HG02870 (cell line): ENCODE results near the gene NOSIP.

Experiments
- ATAC-seq: cut with Tn5 transposase; IDR thresholded peaks from one replicate; pipeline ENCODE4 v1.9.1; 2021; ENCODE audit warnings: mild to moderate bottlenecking, moderate library complexity; ENCODE audit not compliant: unreplicated experiment

Gene NOSIP

DNA sequence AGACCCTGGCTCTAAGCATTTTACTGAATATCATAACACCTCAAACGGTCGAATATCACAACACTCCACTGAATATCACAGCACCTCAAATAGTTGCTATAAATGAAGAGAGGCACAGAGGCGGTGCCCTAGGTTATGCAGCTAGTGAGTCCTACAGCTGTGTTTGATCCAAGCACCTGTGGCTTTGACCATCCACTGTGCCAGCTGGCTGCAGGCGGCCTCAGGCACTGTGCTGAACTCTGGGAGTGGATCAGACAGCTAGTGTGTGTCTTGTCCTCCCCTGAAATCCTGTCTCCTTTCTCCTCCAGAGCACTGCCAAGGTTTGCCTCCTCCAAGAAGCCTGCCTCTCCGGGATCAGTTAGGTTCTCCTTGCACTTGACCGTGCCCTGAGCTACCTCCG, 7.3 kb downstream of the NOSIP start:
- no peak for ATAC-seq

DNA sequence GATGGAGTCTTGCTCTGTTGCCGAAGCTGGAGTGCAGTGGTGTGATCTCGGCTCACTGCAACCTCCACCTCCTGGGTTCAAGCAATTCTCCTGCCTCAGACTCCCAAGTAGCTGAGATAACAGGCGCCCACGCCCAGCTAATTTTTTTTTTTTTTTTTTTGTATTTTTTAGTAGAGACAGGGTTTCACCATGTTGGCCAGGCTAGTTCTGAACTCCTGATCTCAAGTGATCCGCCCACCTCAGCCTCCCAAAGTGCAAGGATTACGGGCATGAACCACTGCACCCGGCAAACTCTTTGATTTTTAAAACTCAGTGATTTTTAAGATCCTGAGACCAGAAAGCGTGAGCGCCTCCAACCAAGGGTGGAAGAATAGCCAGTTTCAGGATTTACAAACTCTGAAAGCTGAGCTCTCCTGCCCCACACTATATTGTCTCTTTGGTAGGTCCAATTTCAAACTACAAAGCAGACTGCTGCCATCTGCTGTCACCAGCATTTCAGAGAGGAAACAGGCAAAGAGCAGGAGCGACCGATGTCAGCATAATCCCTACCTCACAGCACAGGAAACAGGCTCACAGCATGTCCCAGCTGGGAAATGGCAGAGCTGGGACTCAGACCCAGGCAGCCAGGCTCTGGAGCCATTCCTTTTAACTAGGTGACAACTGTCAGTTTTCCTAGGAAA, 9.2 kb downstream of the NOSIP start:
- ATAC-seq = no peak

DNA sequence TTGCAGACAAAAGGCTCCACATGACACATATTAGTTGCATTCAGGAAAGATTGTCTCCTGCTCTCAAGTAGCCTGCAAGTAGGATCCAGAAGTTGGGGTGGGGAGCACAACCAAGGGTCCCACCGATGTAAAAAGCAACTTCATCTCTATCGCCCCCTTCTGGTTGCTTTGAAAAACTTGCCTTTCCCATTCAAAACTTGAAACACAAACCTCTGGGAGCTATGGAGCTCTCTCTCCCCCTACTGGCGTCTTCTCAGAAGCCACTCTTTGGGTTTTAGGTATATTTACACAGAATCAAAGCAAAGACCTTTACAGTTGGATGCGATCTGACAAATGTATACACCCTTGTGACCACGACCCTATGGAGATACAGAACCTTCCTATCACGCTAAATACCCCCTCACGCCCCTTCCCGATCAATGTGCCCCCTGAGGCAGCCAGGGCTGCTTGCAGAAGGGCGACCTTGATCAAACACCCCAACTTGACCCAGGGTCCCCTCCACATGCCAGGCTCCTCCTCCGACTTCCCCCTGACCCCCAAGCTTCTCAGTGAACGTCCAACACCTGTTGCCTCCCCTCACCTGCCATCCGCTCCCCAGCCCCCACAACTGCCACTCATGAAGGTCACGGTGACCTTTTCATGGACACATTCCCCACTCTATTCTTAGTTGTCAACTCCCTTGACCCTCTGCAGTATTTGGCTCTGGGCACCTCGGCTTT, 10.1 kb downstream of the NOSIP start:
- ATAC-seq = no peak

DNA sequence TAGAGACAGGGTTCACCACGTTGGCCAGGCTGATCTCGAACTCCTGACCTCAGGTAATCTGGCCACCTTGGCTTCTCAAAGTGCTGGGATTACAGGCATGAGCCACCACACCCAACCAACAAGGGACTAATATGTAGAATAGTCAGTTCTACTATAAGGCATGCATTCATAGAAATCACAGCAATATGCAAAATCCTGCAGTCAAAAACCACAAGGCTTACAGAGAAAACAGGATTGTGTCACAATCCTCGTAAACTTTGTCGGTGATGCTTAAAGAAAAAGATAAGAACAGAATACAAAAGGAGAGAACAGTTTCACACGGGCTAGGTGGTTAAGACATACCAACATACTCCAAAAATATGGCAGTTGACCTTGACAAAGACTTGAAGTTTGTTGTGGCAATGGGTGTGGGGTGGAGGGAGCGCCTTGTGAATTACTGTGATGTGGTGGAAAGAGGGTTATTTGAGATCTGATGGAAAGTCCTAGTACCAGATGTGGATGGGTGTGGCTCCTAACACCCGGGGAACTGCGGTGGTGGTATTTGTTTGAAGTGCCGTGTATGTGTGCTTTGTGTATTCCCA, 12.4 kb downstream of the NOSIP start:
- no peak for ATAC-seq

DNA sequence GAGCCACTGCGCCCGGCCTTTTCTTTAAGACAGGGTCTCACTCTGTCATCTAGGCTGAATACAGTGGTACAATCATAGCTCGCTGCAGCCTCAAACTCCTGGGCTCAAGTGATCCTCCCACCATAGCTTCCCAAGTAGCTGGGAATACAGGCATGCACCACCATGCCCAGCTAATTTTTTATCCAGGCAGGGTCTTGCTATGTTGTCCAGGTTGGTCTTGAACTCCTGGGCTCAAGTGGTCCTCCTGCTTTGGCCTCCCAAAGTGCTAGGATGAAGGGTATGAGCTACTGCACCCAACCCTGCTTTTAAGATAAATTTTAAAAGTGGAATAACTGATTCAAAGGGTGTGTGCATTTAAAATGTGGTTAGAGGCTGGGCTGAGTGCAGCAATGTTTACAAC, 14.1 kb downstream of the NOSIP start:
- ATAC-seq = no peak

DNA sequence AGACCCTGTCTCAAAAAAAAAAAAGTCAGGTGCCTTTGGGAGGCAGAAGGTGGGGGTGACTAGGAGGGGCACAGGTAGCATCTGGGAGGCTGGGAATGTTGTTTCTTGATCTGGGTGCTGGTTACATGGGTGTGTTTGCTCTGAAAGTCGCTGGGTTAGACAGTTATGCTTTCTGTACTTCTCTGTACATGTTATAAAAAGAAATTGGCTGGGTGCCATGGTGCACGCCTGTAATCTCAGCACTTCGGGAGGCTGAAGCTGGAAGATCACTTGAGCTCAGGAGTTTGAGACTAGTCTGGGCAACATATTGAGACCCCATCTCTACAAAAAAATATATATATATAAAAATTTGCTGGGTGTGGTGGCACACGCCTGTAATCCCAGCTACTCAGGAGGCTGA, 15.1 kb downstream of the NOSIP start:
- ATAC-seq = no peak

DNA sequence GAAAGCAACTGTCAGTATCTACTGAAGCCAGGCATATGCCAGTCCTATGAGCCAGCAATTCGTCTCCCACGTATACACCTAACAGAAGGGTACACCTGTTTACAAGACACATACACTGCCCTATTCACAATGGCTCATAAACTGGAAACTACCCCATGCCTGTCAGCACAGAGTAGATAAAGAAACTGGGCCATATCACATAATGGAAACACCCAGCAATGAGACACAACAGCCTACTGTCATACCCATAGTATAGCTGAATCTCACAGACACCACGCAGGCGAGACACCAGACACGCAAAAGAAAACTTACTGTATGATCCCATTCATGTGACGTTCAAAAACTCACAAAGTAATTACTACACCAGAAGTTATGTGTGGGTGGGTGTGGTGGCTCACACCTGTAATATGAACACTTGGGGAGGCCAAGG, 15.7 kb downstream of the NOSIP start:
- no peak for ATAC-seq

DNA sequence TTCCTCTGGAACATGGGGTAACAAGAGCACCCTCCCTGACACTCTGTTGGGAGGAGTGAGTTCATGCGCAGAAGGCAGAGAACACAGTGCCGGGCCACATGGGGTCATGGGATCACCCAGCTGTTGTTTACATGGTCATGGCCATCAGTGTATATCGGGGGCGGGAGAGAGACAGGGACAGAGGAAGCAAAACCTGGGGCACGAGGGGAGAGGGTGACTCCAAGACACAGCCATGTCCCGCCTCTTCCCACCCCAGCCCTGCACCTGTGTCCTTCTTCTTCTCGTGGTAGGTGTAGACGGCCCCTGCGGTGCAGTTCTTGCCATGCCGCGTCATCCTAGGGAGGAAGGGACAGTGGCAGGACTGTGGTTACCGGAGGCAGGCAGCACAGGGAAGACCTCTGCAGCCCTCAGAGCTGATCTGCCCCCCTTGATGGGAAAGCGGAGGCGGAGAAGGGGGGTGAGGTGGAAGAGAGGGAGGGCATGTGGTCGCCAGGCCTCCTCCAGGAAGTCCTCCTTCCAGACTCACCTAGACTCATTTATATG, 19.9 kb downstream of the NOSIP start:
- ATAC-seq = no peak

DNA sequence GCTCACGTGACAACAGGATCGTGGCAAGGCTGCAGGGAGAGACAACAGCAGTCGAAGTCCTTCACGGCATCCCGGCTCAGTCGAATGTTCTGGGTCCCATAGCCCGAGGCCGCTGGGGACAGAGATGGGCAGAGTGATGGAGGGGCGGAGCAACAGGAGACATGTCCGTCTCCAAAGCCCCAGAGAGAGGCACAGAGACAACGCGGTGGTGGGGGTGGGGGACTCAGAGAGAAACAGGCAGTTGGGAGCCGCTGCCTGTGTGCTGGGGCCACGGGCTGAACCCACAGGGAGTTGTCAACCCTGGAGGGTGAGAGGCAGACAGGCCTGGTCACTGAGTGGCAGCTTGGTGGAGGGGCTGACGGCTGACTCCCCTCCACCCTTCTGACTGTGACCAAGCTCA, 20.4 kb downstream of the NOSIP start:
- ATAC-seq = no peak

DNA sequence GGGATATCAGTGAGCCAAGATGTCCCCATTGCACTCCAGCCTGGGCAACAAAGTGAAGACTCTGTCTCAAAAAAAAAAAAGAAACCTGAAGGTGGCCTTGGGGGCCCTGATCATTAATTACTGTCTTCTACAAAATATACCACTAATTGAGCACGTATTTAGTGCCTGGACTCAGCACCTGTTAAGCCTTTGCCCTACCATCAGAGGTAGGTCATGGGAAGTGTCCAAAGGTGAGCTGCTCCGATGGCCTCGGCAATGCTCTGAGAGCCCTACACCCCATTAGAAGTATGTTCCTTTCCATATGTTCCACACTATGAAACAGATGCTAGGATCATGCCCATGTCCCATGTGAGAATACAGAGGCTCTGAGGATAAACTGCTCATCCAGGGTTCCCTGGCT, 20.9 kb downstream of the NOSIP start:
- no peak for ATAC-seq

DNA sequence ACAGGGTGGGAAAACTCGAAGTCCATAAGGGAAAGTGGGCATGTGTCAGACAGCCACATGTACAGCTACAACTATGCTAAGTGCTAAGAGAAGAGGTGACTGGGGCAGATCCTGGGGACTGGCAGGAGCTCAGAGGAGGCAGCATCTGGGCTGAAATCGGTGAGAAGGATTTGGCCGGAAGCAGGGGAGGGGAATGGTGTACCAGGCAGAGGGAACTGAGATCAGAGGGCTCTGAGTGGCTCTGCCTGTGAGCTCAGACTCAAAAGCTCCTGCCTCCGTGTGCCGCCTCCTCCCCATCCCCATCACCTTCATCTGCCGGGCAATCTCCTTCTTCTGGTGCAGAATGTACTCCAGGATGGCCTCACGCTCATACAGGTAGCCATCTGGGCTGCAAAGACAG, 21.8 kb downstream of the NOSIP start:
- ATAC-seq = no peak

DNA sequence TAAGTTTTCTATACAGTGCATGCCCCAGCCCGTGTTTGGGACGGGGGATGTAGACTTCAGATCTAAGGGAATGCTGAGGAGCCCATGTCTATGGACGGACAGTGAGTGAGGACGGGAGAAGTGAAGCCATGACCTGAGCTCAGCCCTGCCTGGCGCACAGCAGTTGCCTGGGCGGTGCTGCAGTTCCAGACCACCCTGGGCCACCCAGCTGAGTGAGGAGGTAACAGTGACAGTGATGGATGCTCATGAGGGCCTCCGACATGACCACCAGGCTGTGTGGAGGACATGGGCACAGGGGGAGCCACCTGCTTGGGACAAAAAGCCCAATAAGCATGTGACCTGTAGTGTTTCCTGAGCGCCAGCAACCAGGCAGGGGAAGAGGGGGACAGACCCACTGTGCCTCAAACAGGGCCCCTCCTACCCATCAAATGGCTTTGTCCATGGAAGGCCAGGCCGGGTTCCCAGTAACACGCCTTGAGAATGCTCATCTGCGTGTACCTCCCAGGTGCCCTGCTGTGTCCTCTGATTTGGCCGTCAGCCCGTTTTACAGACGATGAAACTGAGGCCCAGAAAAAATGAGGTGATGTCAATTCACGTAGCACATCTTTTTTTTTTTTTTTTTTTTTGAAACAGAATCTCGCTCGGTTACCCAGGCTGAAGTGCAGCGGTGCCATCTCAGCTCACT, 22.6 kb downstream of the NOSIP start:
- no peak for ATAC-seq

DNA sequence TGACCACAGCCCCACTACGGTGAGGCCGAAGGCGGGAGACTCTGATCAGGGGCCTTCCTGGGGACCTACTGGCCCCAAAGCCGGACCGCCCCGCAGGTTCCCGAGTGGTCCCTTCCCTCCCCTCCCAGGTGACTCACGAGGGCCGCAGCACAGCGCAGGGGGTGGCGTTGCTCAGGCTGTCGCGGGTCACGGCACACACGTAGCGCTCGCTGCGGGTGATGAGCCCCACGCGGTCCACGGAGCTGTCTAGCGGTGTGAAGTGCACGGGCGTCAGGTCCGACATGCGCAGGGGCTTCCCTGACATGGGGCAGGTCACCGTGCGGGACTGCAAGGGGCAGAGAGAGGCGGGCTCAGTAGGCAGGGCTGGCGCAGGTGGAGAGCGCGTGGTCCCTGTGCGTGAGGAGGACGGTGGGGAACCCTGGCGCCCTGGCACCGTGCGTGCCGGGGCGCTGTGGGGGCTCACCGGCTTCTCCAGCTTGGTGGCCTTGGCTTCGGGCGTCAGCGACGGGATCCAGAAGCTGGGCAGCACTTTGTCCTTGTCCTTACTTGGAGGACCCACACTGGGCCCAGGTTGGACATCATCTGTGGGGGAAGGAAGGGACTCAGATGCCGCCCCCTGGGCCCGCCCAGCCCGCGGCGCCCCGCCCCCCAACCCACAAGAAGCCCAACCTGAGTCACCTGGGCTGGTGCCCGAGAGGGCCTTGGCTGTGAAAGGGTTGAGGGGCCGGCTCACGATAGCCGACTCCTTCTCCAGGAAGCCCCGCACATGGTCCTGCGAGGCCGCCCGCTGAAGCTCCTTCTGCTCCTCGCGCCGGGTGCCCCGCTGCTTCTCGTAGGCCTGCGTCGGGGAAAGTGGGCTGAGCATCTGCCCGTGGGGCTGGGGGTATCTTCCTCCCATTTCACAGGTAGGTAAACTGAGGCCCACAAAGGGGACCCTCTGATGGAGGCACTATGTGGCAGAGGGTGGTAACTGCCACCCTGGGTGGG, 23.7 kb downstream of the NOSIP start:
- ATAC-seq = no peak

DNA sequence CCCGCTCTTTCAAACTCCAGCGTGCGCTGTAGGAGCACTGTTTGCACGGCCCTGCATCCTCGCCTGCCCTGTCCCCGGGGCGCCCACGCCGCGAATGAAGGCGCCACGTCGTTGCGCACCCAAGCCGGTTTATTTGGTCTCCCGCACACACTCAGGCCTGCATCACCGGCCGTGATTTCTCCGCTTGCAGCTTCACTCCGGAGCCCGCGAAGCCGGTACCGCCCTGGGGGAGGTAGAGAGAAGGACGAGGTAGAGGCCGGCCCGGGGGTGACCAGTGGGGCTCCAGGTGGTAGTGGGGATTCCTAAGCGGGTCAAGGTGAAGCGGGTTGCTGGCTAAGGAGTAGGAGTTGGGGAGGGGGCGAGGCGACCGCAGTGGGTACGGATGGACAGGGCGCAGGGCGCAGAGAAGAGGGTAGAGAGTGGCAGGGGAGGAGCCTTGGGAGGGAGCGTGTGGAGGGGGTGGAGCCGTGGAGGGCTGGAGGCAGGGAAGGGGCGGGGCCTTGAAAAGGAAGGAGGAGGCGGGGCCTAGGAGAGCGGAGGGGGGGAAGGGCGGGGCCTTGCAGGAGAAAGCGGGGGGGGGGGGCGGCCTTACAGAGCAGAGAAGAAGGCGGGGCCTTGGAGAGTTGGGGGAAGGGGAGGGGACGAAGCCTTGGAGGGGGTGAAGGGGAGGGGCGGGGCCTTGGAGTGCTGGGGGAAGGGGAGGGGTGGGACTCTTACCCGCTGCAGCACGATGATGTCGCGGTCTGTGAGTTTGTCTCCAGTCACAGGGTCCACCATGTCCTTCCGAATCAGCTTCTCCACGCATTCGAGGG, 24.6 kb downstream of the NOSIP start:
- ATAC-seq = no peak

DNA sequence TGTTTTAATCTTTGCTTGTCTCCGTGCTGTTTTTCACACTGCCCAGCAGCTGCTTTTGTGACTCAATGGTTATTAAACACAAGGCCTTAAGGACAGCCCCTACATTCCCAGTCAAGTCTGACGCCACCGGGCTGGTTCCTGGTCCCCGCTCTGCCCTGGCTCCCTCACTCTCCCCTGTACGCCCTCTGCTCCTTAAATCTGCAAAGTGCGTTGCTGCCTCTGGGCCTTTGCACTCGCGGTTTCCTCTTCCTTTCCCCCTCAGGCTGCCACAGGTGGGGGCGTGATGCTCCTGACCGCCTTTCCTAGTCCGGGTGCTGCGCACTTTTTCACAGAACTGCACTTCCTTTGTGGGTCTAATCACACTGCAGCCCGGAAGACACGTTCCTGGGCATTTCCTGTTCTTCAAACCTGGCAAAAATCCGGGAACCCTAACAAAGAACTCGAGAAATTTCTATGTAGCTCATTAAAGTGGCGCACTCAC, 25.6 kb downstream of the NOSIP start:
- ATAC-seq = no peak

DNA sequence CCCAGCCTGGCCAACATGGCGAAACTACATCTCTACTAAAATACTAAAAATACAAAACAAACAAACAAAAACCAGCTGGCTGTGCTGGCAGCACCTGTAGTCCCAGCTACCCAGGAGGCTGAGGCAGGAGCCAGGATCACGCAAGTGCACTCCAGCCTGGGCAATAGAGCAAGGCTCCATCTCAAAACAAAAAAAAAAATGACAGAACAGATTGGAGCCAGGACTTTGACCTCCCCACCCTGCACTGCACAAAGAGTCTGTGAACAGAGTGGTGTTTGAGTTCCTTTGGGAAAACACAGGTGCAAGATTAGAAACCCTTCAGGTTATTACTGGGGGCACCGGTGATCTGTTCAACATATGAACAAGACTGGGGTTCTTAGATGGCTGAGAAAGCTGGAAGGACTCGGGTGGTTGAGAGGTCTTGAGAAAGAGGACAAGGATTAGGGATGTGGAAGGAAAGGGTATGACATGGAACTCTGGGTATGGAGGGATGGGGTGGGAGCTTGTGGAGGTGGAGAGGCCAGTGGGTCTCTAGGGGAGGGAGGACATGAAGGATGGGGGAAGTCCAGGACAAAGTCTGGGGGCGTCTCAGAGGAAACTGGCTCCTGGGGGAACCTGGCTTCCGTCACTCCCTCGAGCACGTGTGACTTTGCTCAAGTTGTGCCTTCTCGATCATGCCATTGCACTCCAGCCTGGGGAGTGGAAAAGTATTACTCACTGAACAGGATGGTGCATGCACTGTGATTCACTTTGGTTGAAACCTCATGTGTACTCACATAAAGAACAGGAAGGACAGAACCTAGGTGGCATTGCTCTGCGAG, 26.7 kb downstream of the NOSIP start:
- no peak for ATAC-seq

DNA sequence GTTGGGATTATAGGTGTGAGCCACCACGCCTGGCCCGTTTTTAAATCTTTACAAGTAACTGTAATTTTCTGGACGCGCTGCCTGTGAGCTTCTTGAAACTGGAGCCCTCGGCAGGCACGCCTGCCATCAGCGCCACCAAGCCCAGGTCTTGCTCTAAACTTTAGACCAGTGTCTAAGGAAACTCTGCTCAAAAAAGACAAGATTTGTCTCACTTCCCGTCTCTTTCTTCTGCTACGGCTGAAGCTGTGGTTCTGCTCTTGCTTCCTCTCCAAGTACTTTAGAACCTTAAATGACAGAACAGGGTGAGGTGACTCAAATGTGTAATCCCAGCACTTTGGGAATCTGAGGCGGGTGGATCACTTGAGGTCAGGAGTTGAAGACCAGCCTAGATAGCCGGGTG, 27.6 kb downstream of the NOSIP start:
- ATAC-seq = no peak

DNA sequence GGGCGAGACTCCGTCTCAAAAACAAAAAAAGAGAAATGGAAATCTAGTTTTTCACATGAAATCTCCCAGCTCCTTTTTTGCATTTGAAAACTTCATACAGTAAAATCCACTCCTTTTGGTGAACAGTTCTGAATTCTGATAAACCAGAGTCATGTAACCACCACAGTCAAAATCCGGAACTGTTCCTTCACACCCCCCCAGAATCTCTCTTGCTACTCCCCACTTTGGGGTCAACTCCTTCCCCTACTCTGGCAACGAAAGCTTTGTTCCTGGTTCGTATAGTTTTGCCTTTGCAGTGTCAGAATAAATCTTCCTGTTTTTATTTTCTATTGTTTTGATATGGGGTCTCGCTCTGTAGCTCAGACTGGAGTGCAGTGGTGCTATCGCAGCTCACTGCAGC, 28.8 kb downstream of the NOSIP start:
- no peak for ATAC-seq

DNA sequence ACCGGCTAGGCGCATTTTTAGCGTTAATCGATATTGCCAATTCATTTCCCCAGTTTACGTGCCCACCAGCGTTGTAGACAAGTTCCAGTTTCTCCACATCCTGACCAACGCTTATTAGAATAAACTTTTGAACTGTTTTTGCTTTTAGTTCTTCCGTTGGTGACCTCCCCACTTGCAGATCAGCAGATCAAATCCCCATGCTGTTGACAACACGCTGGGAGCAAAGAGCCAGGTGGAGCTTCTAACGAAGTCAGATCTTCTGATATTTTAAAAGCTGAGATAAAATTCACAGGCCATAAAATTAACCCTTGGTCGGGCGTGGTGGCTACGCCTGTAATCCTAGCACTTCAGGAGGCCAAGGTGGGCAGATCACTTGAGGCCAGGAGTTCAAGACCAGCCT, 31.3 kb downstream of the NOSIP start:
- no peak for ATAC-seq
